CD4-positive, CD25-positive, alpha-beta regulatory T cell (primary cell): Measurements from ENCODE around the gene DENND4C. TPM values are rescaled to one million over a fixed set of nuclear protein-coding genes. Genes with fewer than 3 reads are reported as not detected.
"Not testable (repeated sequence)": the region's sequence is repeated elsewhere in the genome, so short reads cannot be mapped to it uniquely, and the experiment has no call there.

Source experiments
- ATAC-seq, 2 donors: fragments of 150-1000 bp; cut with Tn5 transposase; one replicate each; pipeline ENCODE4 v1.10.0; 2021; ENCODE audit warnings: low read depth in 2 of 2, moderate number of reproducible peaks in 2 of 2, moderate library complexity in 1 of 2
- DNase-seq, 3 donors: peaks; one replicate each; pipeline versions ENCODE4 v3.0.0 to v3.0.0-alpha.2; 2012 to 2022; ENCODE audit warnings: mixed read lengths in 1 of 3
- H3K27ac ChIP-seq: one replicate; pipeline ENCODE4 v1.7.0; 2013; ENCODE audit warnings: mild to moderate bottlenecking, low read length; ENCODE audit not compliant: insufficient read depth, poor library complexity, severe bottlenecking
- H3K27me3 ChIP-seq: one replicate; pipeline ENCODE4 v1.7.0; 2013; ENCODE audit warnings: low read length; ENCODE audit not compliant: control insufficient read depth, insufficient read depth
- H3K36me3 ChIP-seq: one replicate; pipeline ENCODE4 v1.7.0; 2013; ENCODE audit warnings: mild to moderate bottlenecking, low read length, moderate library complexity; ENCODE audit not compliant: control insufficient read depth, insufficient read depth
- H3K4me1 ChIP-seq: 2 replicates; pipeline ENCODE4 v1.7.0; 2013; ENCODE audit warnings: mild to moderate bottlenecking, low read length; ENCODE audit not compliant: insufficient read depth, control insufficient read depth, poor library complexity, severe bottlenecking
- H3K4me3 ChIP-seq: one replicate; pipeline ENCODE4 v1.7.0; 2013; ENCODE audit warnings: low read depth, mild to moderate bottlenecking, low read length, moderate library complexity
- H3K9me3 ChIP-seq, 2 experiments: 1 replicate in 1 of 2; 2 replicates in 1 of 2; pipeline ENCODE4 v1.7.0; 2013; ENCODE audit warnings: low read length in 2 of 2, mild to moderate bottlenecking in 1 of 2, moderate library complexity in 1 of 2; ENCODE audit not compliant: control insufficient read depth in 2 of 2
- H3K27ac Mint-ChIP-seq, 3 donors: one replicate each; pipeline ENCODE4 v1.8.0; 2020 to 2022; ENCODE audit warnings: mild to moderate bottlenecking in 3 of 3, mixed read lengths in 3 of 3, moderate library complexity in 2 of 3
- H3K27me3 Mint-ChIP-seq: one replicate; pipeline ENCODE4 v1.8.0; 2022; ENCODE audit warnings: mild to moderate bottlenecking, mixed read lengths
- H3K36me3 Mint-ChIP-seq: one replicate; pipeline ENCODE4 v1.8.0; 2020; ENCODE audit warnings: mixed read lengths
- H3K4me1 Mint-ChIP-seq, 4 donors: one replicate each; pipeline ENCODE4 v1.8.0; 2020 to 2022; ENCODE audit warnings: mixed read lengths in 4 of 4, mild to moderate bottlenecking in 1 of 4
- H3K4me3 Mint-ChIP-seq, 4 donors: one replicate each; pipeline ENCODE4 v1.8.0; 2020 to 2022; ENCODE audit warnings: mild to moderate bottlenecking in 4 of 4, mixed read lengths in 4 of 4, moderate library complexity in 3 of 4
- H3K9me3 Mint-ChIP-seq, 7 donors: one replicate each; pipeline ENCODE4 v1.8.0; 2020 to 2022; ENCODE audit warnings: mixed read lengths in 7 of 7, mild to moderate bottlenecking in 3 of 7, moderate library complexity in 2 of 7
- polyA plus RNA-seq, 4 donors: library from polyadenylated mRNA; unstranded; fragments of 300-500 nt; fragmentation: Illumina TruSeq; gene quantifications; one replicate each; pipeline ENCODE4 v1.2.3, GENCODE V29; 2021
- total RNA-seq: library from RNA; stranded (reverse); gene quantifications from one replicate; pipeline ENCODE4 v1.2.3, GENCODE V29; 2022

DENND4C gene
- total and polyA plus RNA-seq, 5 donors from 2014 or later, result 25.6 to 47.7 (median 32.4) TPM

DNA sequence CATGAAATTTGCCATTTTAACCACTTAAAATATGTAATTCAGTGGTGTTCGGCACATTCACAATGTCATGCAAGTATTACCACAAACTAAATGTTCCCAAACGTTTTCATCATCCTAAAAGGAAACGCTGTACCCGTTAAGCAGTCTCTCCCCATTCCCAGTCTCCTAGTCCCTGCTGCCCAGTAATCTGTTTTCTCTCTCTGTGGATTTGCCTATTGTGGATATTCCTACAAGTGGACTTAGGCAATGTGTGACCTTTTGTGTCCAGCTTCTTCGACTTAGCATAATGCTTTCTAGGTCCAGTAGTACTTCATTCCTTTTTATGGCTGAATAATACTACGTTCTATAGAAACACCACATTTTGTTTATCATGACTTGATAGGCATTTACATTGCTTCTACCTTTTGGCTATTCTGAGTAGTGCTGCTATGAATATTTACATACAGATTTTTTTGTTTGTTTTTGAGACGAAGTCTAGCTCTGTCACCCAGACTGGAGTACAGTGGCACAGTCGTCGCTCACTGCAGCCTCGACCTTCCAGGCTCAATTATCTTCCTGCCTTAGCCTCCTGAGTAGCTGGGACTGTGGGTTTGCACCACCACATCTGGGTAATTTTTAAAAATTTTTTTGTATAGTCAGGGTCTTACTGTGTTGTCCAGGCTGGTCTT lies 13.0 kb downstream of the DENND4C start:
- peak overlapping the region in 1 of 3 donors; percentile 2 for H3K27ac Mint-ChIP-seq
- peaks cover 40 to 62% (median 56%) of the 10 kb centered on the region in 4 donors for H3K4me1 Mint-ChIP-seq
- H3K9me3 ChIP-seq, result no peaks in the 10 kb centered on the region
- H3K27ac ChIP-seq, result no peak overlapping the region
- H3K27me3 ChIP-seq, result no peaks in the 10 kb centered on the region
- no peaks in the 10 kb centered on the region for H3K9me3 Mint-ChIP-seq
- no peak for DNase-seq
- H3K4me1 ChIP-seq, result no peaks in the 10 kb centered on the region
- H3K4me3 Mint-ChIP-seq, result peak overlapping the region in 2 of 4 donors; percentile 15 to 54
- peaks cover 29% of the 10 kb centered on the region for H3K36me3 Mint-ChIP-seq
- no peak for ATAC-seq
- H3K36me3 ChIP-seq, result peaks cover 18% of the 10 kb centered on the region
- H3K27me3 Mint-ChIP-seq, result no peaks in the 10 kb centered on the region
- no peak overlapping the region for H3K4me3 ChIP-seq

DNA sequence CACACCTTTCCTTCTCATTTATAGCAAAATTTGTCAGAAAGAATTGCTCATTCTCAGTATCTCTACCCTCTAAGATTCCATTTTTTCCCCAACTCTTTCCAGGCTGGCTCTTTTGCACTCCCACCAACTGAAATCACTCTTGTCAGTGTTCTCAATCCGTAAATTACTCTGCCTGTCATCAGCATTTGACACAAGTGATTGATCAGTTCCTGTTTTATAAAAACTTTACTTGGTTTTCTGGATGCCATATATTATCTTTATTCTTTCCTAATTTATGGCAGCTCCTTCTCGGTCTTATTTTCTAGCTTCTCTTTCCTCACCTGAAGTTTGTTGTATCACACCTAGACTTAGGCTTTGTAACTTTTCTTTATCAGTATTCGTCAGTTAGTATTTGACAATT lies 16.4 kb downstream of the DENND4C start:
- Histone ChIP-seq H3K27me3 (no peaks in the 10 kb centered on the region), H3K36me3 (peaks cover 6% of the 10 kb centered on the region), H3K9me3 (no peaks in the 10 kb centered on the region), H3K27ac (no peak overlapping the region), H3K4me3 (no peak overlapping the region), H3K4me1 (peaks cover 5% of the 10 kb centered on the region)
- H3K36me3 Mint-ChIP-seq, result peaks cover 24% of the 10 kb centered on the region
- peak overlapping the region in 2 of 3 donors; percentile 6 to 21 for H3K27ac Mint-ChIP-seq
- peaks cover 38 to 68% (median 52%) of the 10 kb centered on the region in 4 donors for H3K4me1 Mint-ChIP-seq
- no peak for ATAC-seq
- no peak overlapping the region for H3K4me3 Mint-ChIP-seq
- H3K9me3 Mint-ChIP-seq, result no peaks in the 10 kb centered on the region
- H3K27me3 Mint-ChIP-seq, result no peaks in the 10 kb centered on the region
- DNase-seq, result no peak

DNA sequence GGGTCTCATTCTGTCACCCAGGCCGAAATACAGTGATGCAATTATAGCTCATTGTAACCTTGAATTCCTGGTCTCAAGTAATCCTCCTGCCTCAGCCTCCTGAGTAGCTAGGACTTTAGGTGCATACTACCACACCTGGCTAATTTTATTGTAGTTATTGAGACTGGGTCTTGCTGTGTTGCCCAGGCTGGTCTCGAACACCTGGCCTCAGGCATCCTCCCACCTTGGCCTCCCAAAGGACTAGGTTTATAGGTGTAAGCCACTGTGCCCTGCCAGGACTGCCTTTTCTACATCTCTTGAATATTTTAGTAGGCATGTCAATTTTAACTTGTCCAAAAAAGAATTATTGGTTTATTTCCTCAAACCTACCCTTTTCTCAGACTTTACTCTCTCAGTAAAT lies 16.9 kb downstream of the DENND4C start:
- Histone ChIP-seq H3K27ac (no peak overlapping the region), H3K36me3 (peaks cover 6% of the 10 kb centered on the region), H3K4me3 (no peak overlapping the region), H3K27me3 (no peaks in the 10 kb centered on the region), H3K4me1 (peaks cover 5% of the 10 kb centered on the region), H3K9me3 (no peaks in the 10 kb centered on the region)
- no peaks in the 10 kb centered on the region for H3K9me3 Mint-ChIP-seq
- H3K4me1 Mint-ChIP-seq, result peaks cover 38 to 68% (median 48%) of the 10 kb centered on the region in 4 donors
- peak overlapping the region in 2 of 3 donors; percentile 6 to 21 for H3K27ac Mint-ChIP-seq
- ATAC-seq (no peak), DNase-seq (no peak)
- H3K4me3 Mint-ChIP-seq, result no peak overlapping the region
- H3K27me3 Mint-ChIP-seq, result no peaks in the 10 kb centered on the region
- peaks cover 24% of the 10 kb centered on the region for H3K36me3 Mint-ChIP-seq

DNA sequence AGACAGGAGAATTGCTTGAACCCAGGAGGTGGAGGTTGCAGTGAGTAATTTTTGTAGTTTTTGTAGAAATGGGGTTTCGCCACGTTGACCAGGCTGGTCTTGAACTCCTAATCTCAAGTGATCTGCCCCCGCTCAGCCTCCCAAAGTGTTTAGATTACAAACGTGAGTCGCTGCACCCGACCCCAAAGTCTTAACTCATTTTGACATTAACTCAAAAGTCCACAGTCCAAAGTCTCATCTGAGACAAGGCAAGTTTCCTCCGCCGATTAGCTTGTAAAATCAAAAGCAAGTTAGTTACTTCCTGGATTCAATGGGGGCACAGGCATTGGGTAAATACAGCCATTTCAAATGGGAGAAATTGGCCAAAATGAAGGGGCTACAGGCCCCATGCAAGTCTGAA lies 19.9 kb downstream of the DENND4C start:
- DNase-seq, H3K4me1 ChIP-seq, H3K27ac ChIP-seq, H3K36me3 ChIP-seq, H3K4me3 ChIP-seq, H3K4me3 Mint-ChIP-seq, H3K27me3 Mint-ChIP-seq, H3K27ac Mint-ChIP-seq, H3K9me3 Mint-ChIP-seq, ATAC-seq, H3K9me3 ChIP-seq, H3K27me3 ChIP-seq: not testable (repeated sequence)
- Mint-ChIP-seq H3K36me3 (peaks cover 20% of the 10 kb centered on the region), H3K4me1 (peaks cover 41 to 77% (median 49%) of the 10 kb centered on the region in 4 donors)

DNA sequence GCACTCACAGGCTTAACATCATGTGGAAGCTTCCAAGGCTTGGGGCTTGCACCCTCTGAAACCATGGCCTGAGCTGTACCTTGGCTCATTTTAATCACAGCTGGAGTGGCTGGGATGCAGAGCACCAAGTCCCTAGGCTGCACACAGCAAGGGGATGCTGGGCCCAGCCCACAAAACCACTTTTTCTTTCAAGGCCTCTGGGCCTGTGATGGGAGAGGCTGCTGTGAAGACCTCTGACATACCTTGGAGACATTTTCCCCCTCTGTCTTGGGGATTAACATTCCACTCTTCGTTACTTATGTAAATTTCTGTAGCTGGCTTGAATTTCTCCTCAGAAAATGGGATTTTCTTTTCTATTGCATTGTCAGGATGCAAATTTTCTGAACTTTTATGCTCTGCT lies 20.7 kb downstream of the DENND4C start:
- not testable (repeated sequence) for H3K4me1 ChIP-seq, H3K27me3 Mint-ChIP-seq, H3K9me3 Mint-ChIP-seq, H3K27ac Mint-ChIP-seq, ATAC-seq, DNase-seq, H3K4me3 Mint-ChIP-seq, H3K4me3 ChIP-seq, H3K9me3 ChIP-seq, H3K27ac ChIP-seq, H3K36me3 ChIP-seq, H3K27me3 ChIP-seq
- H3K4me1 Mint-ChIP-seq, result peaks cover 35 to 70% (median 44%) of the 10 kb centered on the region in 4 donors
- H3K36me3 Mint-ChIP-seq, result peaks cover 15% of the 10 kb centered on the region

DNA sequence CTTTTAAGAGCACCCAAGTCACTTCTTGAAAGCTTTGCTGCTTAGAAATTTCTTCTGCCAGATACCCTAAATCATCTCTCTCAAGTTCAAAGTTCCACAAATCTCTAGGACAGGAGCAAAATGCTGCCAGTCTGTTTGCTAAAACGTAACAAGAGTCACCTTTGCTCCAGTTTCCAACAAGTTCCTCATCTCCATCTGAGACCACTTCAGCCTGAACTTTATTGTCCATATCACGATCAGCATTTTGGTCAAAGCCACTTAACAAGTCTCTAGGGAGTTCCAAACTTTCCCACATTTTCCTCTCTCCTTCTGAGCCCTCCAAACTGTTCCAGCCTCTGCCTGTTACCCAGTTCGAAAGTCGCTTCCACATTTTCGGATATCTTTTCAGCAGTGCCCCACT lies 21.1 kb downstream of the DENND4C start:
- H3K4me1 ChIP-seq, H3K36me3 ChIP-seq, H3K9me3 ChIP-seq, H3K4me3 Mint-ChIP-seq, H3K9me3 Mint-ChIP-seq, ATAC-seq, H3K27ac ChIP-seq, DNase-seq, H3K27me3 Mint-ChIP-seq, H3K4me3 ChIP-seq, H3K27me3 ChIP-seq: not testable (repeated sequence)
- Mint-ChIP-seq H3K27ac (peak overlapping the region in 1 of 3 donors; percentile 40), H3K36me3 (peaks cover 15% of the 10 kb centered on the region), H3K4me1 (peaks cover 33 to 67% (median 41%) of the 10 kb centered on the region in 4 donors)

DNA sequence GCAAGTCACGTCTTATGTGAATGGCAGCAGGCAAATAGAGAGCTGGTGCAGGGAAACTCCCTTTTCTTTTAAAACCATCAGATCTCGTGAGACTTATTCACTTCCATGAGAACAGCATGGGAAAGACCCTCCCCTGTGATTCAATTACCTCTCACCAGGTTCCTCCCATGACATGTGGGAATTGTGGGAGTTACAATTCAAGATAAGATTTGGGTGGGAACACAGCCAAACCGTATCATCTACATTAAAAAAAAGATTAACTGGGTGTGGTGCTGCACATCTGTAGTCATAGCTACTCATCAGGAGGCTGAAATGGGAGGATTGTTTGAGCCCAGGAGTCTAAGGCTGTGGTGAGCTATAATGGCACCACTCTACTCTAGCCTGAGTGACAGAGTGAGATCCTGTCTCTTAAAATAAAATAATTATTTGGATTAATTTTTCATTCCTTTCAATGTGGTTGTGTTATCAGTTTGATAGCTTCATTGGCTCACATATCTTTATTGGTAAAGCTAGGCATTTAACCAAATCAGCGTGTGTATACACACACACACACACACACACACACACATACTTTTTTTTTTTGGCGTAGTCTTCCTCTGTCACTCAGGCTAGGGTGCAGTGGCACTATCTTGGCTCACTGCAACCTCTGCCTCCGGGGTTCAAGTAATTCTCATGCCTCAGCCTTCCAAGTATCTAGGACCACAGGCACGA lies 21.8 kb downstream of the DENND4C start:
- H3K9me3 Mint-ChIP-seq, result no peaks in the 10 kb centered on the region
- no peak overlapping the region for H3K4me3 Mint-ChIP-seq
- DNase-seq (no peak), ATAC-seq (no peak)
- peaks cover 9% of the 10 kb centered on the region for H3K4me1 ChIP-seq
- peaks cover 4% of the 10 kb centered on the region for H3K36me3 ChIP-seq
- H3K4me3 ChIP-seq, result no peak overlapping the region
- H3K27me3 ChIP-seq, result no peaks in the 10 kb centered on the region
- peaks cover 15% of the 10 kb centered on the region for H3K36me3 Mint-ChIP-seq
- no peaks in the 10 kb centered on the region for H3K27me3 Mint-ChIP-seq
- H3K4me1 Mint-ChIP-seq, result peaks cover 28 to 63% (median 37%) of the 10 kb centered on the region in 4 donors
- H3K27ac Mint-ChIP-seq, result peak overlapping the region in 1 of 3 donors; percentile 55
- H3K27ac ChIP-seq, result no peak overlapping the region
- H3K9me3 ChIP-seq, result no peaks in the 10 kb centered on the region

DNA sequence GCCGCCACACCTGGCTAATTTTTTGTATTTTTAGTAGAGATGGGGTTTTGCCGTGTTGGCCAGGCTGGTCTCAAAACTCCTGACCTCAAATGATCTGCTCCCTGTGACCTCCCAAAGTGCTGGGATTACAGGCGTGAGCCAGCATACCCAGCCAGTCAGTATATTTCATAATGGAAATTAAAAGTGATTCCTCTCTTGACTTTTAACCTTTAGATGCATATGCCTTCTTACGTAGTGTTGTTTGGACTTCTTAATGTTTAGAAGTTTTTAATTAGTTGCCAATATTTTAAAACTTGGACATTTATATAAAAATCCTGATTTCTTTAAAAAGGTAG lies 22.4 kb downstream of the DENND4C start:
- Mint-ChIP-seq H3K9me3 (no peaks in the 10 kb centered on the region), H3K36me3 (peaks cover 12% of the 10 kb centered on the region), H3K4me3 (no peak overlapping the region), H3K4me1 (peaks cover 26 to 65% (median 37%) of the 10 kb centered on the region in 4 donors), H3K27ac (no peak overlapping the region), H3K27me3 (no peaks in the 10 kb centered on the region)
- no peak overlapping the region for H3K27ac ChIP-seq
- H3K27me3 ChIP-seq, result no peaks in the 10 kb centered on the region
- ATAC-seq (no peak), DNase-seq (no peak)
- no peaks in the 10 kb centered on the region for H3K9me3 ChIP-seq
- peaks cover 9% of the 10 kb centered on the region for H3K4me1 ChIP-seq
- peaks cover 4% of the 10 kb centered on the region for H3K36me3 ChIP-seq
- no peak overlapping the region for H3K4me3 ChIP-seq
